Endometrial microvascular endothelial cells (primary cell): ENCODE data around the gene DEFB127. TPM values are rescaled to one million over a fixed set of nuclear protein-coding genes. Genes with fewer than 3 reads are reported as not detected.

Experiments used
- total RNA-seq: library from RNA; depleted of rRNA; stranded (reverse); fragments of >200 nt; gene quantifications from one replicate; pipeline ENCODE4 v1.2.3, GENCODE V29; 2015; ENCODE audit errors: inconsistent ontology term

DEFB127 gene
- total RNA-seq, 1 donor from 2014 or later, result not detected

Other genes starting within 250 kb of the DEFB127 start
- not detected for gene DEFB125, start 69.8 kb upstream of the DEFB127 start, total RNA-seq
- gene DEFB126, start 14.9 kb upstream of the DEFB127 start, total RNA-seq, result not detected
- gene DEFB128, start 32.3 kb downstream of the DEFB127 start, total RNA-seq, result not detected
- gene DEFB129, start 69.8 kb downstream of the DEFB127 start, total RNA-seq, result not detected
- gene DEFB132, start 100.3 kb downstream of the DEFB127 start, total RNA-seq, result not detected
- gene C20orf96, start 133.3 kb downstream of the DEFB127 start, total RNA-seq, result 3.8 TPM
- gene ZCCHC3, start 140.1 kb downstream of the DEFB127 start, total RNA-seq, result 13.2 TPM
- 10.6 TPM for gene SOX12, start 168.1 kb downstream of the DEFB127 start, total RNA-seq
- 47.8 TPM for gene NRSN2, start 189.7 kb downstream of the DEFB127 start, total RNA-seq
- 51.4 TPM for gene TRIB3, start 223.3 kb downstream of the DEFB127 start, total RNA-seq